ENCODE results near the gene TRAPPC6A. TPM values are rescaled to one million over a fixed set of nuclear protein-coding genes. Genes with fewer than 3 reads are reported as not detected.

Gene TRAPPC6A
- total and polyA plus RNA-seq, 2 donors, result 37.9 to 61.4 TPM

DNA sequence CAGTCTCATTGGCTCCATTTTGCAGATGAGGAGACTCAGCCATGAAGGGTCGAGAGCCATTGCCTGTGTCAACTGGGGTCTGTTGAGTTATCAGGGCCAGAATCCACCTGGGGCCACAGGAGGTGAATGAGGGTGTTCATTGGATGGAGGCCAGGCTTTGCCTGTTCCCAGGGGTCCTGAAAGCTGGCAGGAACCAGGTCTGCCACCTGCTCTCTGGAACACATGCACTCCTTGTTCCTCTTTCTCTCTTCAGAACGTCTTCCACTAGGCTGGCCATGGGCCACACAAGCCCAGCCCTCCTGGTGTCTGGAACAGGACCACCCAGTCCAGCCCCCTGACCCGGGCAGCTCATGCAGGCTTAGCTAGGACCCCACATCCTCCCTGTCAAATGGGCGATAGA is 63.9 kb downstream of the TRAPPC6A start:
- DNase-seq (ENCODE audit: low read depth in 6 of 9, low spot score in 9 of 9), result no peak
- Histone ChIP-seq H3K27ac (ENCODE audit: low read depth in 1 of 2, low read length in 1 of 2) (no peak overlapping the region), H3K9me3 (ENCODE audit: control insufficient read depth in 2 of 2, insufficient read depth in 1 of 2, low read length in 1 of 2) (no peaks in the 10 kb centered on the region), H3K4me3 (ENCODE audit: low read length in 2 of 2) (no peak overlapping the region), H3K4me1 (ENCODE audit: control insufficient read depth in 2 of 2, insufficient read depth in 2 of 2, low read length in 2 of 2) (peaks cover 26 to 70% of the 10 kb centered on the region in 2 donors), H3K27me3 (ENCODE audit: control insufficient read depth in 2 of 2, insufficient read depth in 1 of 2, low read length in 1 of 2) (no peaks in the 10 kb centered on the region), H3K36me3 (ENCODE audit: control insufficient read depth in 2 of 2, insufficient read depth in 2 of 2, low read length in 1 of 2) (peaks cover 0 to 3% of the 10 kb centered on the region in 2 donors)
- 61% methylated on average over 4 of the region's 4 CpGs for WGBS

GRCh38 chr19:45113628-45114027 is 64.4 kb downstream of the TRAPPC6A start:
- WGBS, result 82% methylated on average over 9 of the region's 9 CpGs
- H3K4me3 ChIP-seq (ENCODE audit: low read length in 2 of 2), result no peak overlapping the region
- no peaks in the 10 kb centered on the region for H3K27me3 ChIP-seq (ENCODE audit: control insufficient read depth in 2 of 2, insufficient read depth in 1 of 2, low read length in 1 of 2)
- H3K4me1 ChIP-seq (ENCODE audit: control insufficient read depth in 2 of 2, insufficient read depth in 2 of 2, low read length in 2 of 2), result peaks cover 24 to 65% of the 10 kb centered on the region in 2 donors
- DNase-seq (ENCODE audit: low read depth in 6 of 9, low spot score in 9 of 9), result no peak
- H3K27ac ChIP-seq (ENCODE audit: low read depth in 1 of 2, low read length in 1 of 2), result no peak overlapping the region
- H3K9me3 ChIP-seq (ENCODE audit: control insufficient read depth in 2 of 2, insufficient read depth in 1 of 2, low read length in 1 of 2), result no peaks in the 10 kb centered on the region
- H3K36me3 ChIP-seq (ENCODE audit: control insufficient read depth in 2 of 2, insufficient read depth in 2 of 2, low read length in 1 of 2), result peaks cover 0 to 3% of the 10 kb centered on the region in 2 donors

Other genes starting within 250 kb of the TRAPPC6A start
- not detected for gene APOC4, start 236.0 kb downstream of the TRAPPC6A start, total RNA-seq
- 0.32 TPM for gene APOC4, start 236.0 kb downstream of the TRAPPC6A start, polyA plus RNA-seq
- gene APOC2, start 232.2 kb downstream of the TRAPPC6A start, total RNA-seq, result 8.1 TPM
- 12.6 TPM for gene APOC2, start 232.2 kb downstream of the TRAPPC6A start, polyA plus RNA-seq
- 14.6 TPM for gene CLPTM1, start 222.9 kb downstream of the TRAPPC6A start, total RNA-seq
- gene CLPTM1, start 222.9 kb downstream of the TRAPPC6A start, polyA plus RNA-seq, result 36.8 TPM
- gene RELB, start 176.8 kb downstream of the TRAPPC6A start, total RNA-seq, result 16.9 TPM
- 24.1 TPM for gene RELB, start 176.8 kb downstream of the TRAPPC6A start, polyA plus RNA-seq
- gene CLASRP, start 139.2 kb downstream of the TRAPPC6A start, total RNA-seq, result 22.6 TPM
- 147 TPM for gene CLASRP, start 139.2 kb downstream of the TRAPPC6A start, polyA plus RNA-seq
- 0.19 TPM for gene ZNF296, start 101.8 kb downstream of the TRAPPC6A start, total RNA-seq
- gene ZNF296, start 101.8 kb downstream of the TRAPPC6A start, polyA plus RNA-seq, result 2.9 TPM
- gene GEMIN7, start 99.0 kb downstream of the TRAPPC6A start, total RNA-seq, result 15.2 TPM
- gene GEMIN7, start 99.0 kb downstream of the TRAPPC6A start, polyA plus RNA-seq, result 32.3 TPM
- 16.5 TPM for gene PPP1R37, start 85.1 kb downstream of the TRAPPC6A start, total RNA-seq
- 39.3 TPM for gene PPP1R37, start 85.1 kb downstream of the TRAPPC6A start, polyA plus RNA-seq
- 0.14 TPM for gene NKPD1, start 17.3 kb downstream of the TRAPPC6A start, total RNA-seq
- 0.59 TPM for gene NKPD1, start 17.3 kb downstream of the TRAPPC6A start, polyA plus RNA-seq
- gene BLOC1S3, start 547 bp upstream of the TRAPPC6A start, total RNA-seq, result 1.5 TPM
- 6.3 TPM for gene BLOC1S3, start 547 bp upstream of the TRAPPC6A start, polyA plus RNA-seq
- 0.42 TPM for gene EXOC3L2, start 67.2 kb upstream of the TRAPPC6A start, total RNA-seq
- gene EXOC3L2, start 67.2 kb upstream of the TRAPPC6A start, polyA plus RNA-seq, result 0.75 TPM
- 6.0 TPM for gene MARK4, start 73.0 kb upstream of the TRAPPC6A start, total RNA-seq
- 9.8 TPM for gene MARK4, start 73.0 kb upstream of the TRAPPC6A start, polyA plus RNA-seq
- gene CKM, start 144.6 kb upstream of the TRAPPC6A start, total RNA-seq, result 2.3 TPM
- gene CKM, start 144.6 kb upstream of the TRAPPC6A start, polyA plus RNA-seq, result 4.5 TPM
- 2.5 TPM for gene KLC3, start 162.5 kb upstream of the TRAPPC6A start, total RNA-seq
- gene KLC3, start 162.5 kb upstream of the TRAPPC6A start, polyA plus RNA-seq, result 5.5 TPM
- 5.0 TPM for gene ERCC2, start 192.3 kb upstream of the TRAPPC6A start, total RNA-seq
- gene ERCC2, start 192.3 kb upstream of the TRAPPC6A start, polyA plus RNA-seq, result 14.2 TPM
- 1.7 TPM for gene PPP1R13L, start 226.8 kb upstream of the TRAPPC6A start, total RNA-seq
- 41.6 TPM for gene PPP1R13L, start 226.8 kb upstream of the TRAPPC6A start, polyA plus RNA-seq
- gene POLR1G, start 228.4 kb upstream of the TRAPPC6A start, total RNA-seq, result 5.8 TPM
- 1.8 TPM for gene POLR1G, start 228.4 kb upstream of the TRAPPC6A start, polyA plus RNA-seq
- 61.6 TPM for gene ERCC1, start 245.7 kb upstream of the TRAPPC6A start, total RNA-seq
- 42.6 TPM for gene ERCC1, start 245.7 kb upstream of the TRAPPC6A start, polyA plus RNA-seq